ENCODE data around the gene KLF3.

KLF3 gene

DNA sequence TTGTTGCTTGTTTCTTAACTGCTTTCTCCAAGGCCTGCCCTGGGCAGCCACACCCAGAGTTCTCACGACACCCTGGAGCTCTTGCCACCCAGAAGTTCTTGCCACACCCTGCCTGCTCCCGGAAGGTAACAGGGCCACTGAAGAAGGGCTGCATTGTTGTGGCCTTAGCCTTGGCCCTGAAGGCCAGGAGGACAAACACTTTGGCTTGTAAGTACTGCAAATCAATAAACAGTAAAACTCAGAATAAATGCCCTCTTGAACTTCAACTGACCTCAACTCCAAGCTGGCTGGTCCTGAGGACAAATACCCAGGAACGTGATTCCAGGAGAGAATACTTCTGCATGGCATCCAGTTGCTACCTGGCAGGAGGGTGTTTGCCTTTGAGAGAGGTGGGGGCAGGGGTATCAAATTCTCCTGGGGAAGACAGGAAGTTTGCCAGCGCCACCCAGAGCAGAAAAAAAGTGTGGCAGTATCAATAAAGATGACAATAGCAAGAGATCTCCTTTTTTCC lies 64.7 kb downstream of the KLF3 start:
- Histone ChIP-seq H3K27me3 (ENCODE audit: insufficient read depth, low read length) (no peaks in the 10 kb centered on the region), H3K4me1 (ENCODE audit: insufficient read depth, low read length) (peaks cover 3% of the 10 kb centered on the region; the same call in 1 of the 2 replicates), H3K9me3 (ENCODE audit: insufficient read depth, low read depth, low read length) (no peaks in the 10 kb centered on the region), H3K36me3 (ENCODE audit: insufficient read depth, low read length) (no peaks in the 10 kb centered on the region), H3K9ac (ENCODE audit: low read depth, low read length) (no peak overlapping the region), H3K27ac (ENCODE audit: low read depth, low read length) (no peak overlapping the region), H3K4me3 (ENCODE audit: low read length) (no peak overlapping the region)
- 67% methylated on average over 4 of the region's 4 CpGs for WGBS

DNA sequence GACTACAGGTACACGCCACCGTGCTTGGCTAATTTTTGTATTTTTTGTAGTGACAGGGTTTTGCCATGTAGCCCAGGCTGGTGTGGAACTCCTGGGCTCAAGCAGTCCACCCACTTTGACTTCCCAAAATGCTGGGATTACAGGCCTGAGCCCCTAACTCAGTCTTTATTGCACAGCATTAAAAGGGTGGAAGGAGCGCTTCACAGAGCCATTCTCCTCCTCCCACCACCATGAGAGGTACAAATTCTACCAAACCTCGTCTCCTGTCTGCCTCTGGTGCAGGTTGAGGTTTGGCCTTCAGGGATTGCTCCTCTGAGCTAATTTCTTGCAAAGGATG lies 66.5 kb downstream of the KLF3 start:
- no peak overlapping the region for H3K4me3 ChIP-seq (ENCODE audit: low read length)
- no peak overlapping the region for H3K27ac ChIP-seq (ENCODE audit: low read depth, low read length)
- H3K9me3 ChIP-seq (ENCODE audit: insufficient read depth, low read depth, low read length), result no peaks in the 10 kb centered on the region
- no peak overlapping the region for H3K9ac ChIP-seq (ENCODE audit: low read depth, low read length)
- H3K27me3 ChIP-seq (ENCODE audit: insufficient read depth, low read length), result no peaks in the 10 kb centered on the region
- no peaks in the 10 kb centered on the region for H3K36me3 ChIP-seq (ENCODE audit: insufficient read depth, low read length)
- WGBS, result 96% methylated on average over 4 of the region's 4 CpGs
- H3K4me1 ChIP-seq (ENCODE audit: insufficient read depth, low read length), result peaks cover 3% of the 10 kb centered on the region; the same call in 1 of the 2 replicates

DNA sequence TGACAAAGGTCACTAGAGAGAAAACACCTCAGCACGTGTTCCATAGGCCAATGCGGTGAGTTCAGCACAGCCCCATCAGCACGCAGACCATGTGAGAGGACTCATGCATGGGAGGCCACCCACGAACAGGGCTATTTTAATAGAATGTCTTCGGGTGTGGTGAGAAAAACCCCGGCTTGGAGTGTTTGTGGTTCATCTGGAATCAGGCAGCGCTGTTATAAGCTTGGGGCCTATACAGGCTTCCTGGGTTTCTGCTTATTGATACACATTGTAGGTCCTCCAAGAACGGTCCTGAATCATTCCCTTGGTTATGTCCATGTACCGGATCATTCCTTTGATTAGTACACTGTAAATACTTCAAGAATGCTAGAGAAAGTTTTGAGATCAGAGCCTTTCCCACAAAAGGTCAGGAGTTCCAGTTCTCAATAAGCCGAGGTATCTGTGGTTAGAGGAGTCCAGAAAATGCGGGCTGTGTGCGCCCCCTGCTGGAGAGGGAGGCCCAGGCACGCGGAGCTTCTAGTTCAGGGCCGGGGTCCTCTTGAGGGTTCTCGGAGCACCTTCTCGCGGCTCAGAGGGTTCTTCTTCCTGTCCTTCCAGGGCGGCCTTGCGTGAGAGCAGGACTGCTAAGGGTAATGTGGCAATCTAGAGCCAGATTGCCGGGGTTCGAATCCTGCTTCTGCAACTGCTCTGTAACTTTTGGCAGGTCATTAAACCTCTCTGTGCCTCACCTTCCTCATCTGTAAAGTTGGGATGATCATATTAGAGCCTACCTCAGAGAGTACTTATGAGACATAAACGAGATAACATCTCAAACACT lies 67.0 kb downstream of the KLF3 start:
- Histone ChIP-seq H3K4me3 (ENCODE audit: low read length) (no peak overlapping the region), H3K4me1 (ENCODE audit: insufficient read depth, low read length) (peaks cover 3% of the 10 kb centered on the region; the same call in 1 of the 2 replicates), H3K36me3 (ENCODE audit: insufficient read depth, low read length) (no peaks in the 10 kb centered on the region), H3K9me3 (ENCODE audit: insufficient read depth, low read depth, low read length) (no peaks in the 10 kb centered on the region), H3K27me3 (ENCODE audit: insufficient read depth, low read length) (no peaks in the 10 kb centered on the region), H3K27ac (ENCODE audit: low read depth, low read length) (no peak overlapping the region), H3K9ac (ENCODE audit: low read depth, low read length) (no peak overlapping the region)
- WGBS, result 49% methylated on average over 22 of the region's 23 CpGs

DNA sequence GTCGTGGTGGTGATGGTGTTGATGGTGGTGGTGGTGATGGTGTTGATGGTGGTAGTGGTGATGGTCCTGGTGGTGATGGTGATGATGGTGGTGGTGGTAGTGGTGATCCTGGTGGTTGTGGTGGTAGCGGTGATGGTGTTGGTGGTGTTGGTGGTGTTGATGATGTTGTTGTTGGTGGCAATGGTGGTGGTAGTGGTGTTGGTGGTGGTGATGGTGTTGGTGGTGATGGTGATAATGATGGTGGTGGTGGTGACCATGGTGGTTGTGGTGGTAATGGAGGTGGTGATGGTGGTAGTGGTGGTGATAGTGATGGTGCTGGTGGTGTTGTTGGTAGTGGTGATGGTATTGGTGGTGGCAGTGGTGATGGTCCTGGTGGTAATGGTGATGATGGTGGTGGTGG lies 69.7 kb downstream of the KLF3 start:
- Histone ChIP-seq H3K36me3 (ENCODE audit: insufficient read depth, low read length) (no peaks in the 10 kb centered on the region), H3K27ac (ENCODE audit: low read depth, low read length) (no peak overlapping the region), H3K9me3 (ENCODE audit: insufficient read depth, low read depth, low read length) (no peaks in the 10 kb centered on the region), H3K9ac (ENCODE audit: low read depth, low read length) (no peak overlapping the region), H3K4me1 (ENCODE audit: insufficient read depth, low read length) (peaks cover 2% of the 10 kb centered on the region; the same call in 1 of the 2 replicates), H3K4me3 (ENCODE audit: low read length) (no peak overlapping the region), H3K27me3 (ENCODE audit: insufficient read depth, low read length) (no peaks in the 10 kb centered on the region)
- WGBS, result 92% methylated on average over 2 of the region's 2 CpGs

DNA sequence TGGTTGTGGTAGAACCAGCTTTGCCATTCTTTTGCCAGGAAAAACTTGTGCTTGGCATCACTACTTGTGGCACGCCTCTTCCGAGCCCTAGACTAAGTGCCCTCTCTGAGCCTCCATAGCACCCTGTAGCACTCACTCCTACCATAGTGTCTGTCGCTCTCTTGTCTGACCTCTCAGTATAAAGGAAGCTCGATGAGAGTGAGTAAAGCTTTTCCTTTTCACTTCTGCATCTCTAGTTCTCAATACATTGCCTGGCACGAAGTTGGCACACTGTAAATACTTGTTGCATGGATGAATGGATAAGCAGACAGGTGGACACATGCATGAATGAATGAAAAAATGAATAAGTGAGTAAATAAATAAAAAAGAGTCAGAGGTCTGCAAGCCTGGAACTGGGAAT lies 70.4 kb downstream of the KLF3 start:
- Histone ChIP-seq H3K9me3 (ENCODE audit: insufficient read depth, low read depth, low read length) (no peaks in the 10 kb centered on the region), H3K27ac (ENCODE audit: low read depth, low read length) (no peak overlapping the region), H3K4me3 (ENCODE audit: low read length) (no peak overlapping the region), H3K36me3 (ENCODE audit: insufficient read depth, low read length) (no peaks in the 10 kb centered on the region), H3K4me1 (ENCODE audit: insufficient read depth, low read length) (no peaks in the 10 kb centered on the region), H3K9ac (ENCODE audit: low read depth, low read length) (no peak overlapping the region), H3K27me3 (ENCODE audit: insufficient read depth, low read length) (no peaks in the 10 kb centered on the region)
- 96% methylated on average over 5 of the region's 5 CpGs for WGBS

DNA sequence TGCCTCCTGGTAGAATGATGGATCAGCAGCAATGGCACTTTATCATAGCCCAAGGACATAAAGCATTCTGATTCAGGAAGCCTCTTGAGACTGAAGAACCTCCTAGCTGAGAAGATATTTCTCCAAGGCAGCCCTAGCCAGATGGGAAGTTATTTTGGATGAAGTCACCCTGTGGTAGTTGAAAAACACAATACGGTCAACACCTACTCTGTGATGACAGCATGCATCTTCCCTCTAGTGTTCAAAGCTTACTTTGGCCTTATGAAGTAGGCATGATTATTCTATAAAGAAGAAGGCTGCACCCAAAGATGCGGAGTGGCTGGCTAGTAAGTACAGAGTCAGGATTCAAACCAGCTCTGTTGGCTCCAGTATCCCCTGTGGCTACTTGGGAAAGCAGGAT lies 70.9 kb downstream of the KLF3 start:
- H3K4me1 ChIP-seq (ENCODE audit: insufficient read depth, low read length), result no peaks in the 10 kb centered on the region
- no peaks in the 10 kb centered on the region for H3K9me3 ChIP-seq (ENCODE audit: insufficient read depth, low read depth, low read length)
- H3K36me3 ChIP-seq (ENCODE audit: insufficient read depth, low read length), result no peaks in the 10 kb centered on the region
- H3K27ac ChIP-seq (ENCODE audit: low read depth, low read length), result no peak overlapping the region
- no peak overlapping the region for H3K9ac ChIP-seq (ENCODE audit: low read depth, low read length)
- no peak overlapping the region for H3K4me3 ChIP-seq (ENCODE audit: low read length)
- WGBS, result 98% methylated on average over 2 of the region's 2 CpGs
- no peaks in the 10 kb centered on the region for H3K27me3 ChIP-seq (ENCODE audit: insufficient read depth, low read length)

DNA sequence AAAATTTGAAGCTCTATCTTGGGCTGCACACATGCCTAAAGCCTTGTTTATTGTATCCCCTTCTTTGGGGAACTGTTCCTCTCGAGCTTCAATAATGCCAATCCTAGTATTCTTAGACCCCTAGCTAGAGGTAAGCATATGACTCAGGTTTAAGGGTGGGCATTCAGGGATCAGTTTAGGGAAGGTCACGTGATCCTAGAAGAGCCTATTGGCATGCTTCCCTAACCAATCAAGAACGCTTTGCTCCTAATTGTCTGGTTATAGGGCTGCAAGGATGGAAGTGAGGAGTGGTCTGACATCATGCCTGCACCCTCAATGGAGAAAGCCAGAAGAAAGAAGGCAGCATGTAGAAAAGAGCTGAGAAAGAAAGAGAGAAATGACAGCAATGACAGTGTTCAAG lies 71.9 kb downstream of the KLF3 start:
- no peak overlapping the region for H3K4me3 ChIP-seq (ENCODE audit: low read length)
- no peak overlapping the region for H3K27ac ChIP-seq (ENCODE audit: low read depth, low read length)
- H3K27me3 ChIP-seq (ENCODE audit: insufficient read depth, low read length), result no peaks in the 10 kb centered on the region
- H3K4me1 ChIP-seq (ENCODE audit: insufficient read depth, low read length), result no peaks in the 10 kb centered on the region
- no peak overlapping the region for H3K9ac ChIP-seq (ENCODE audit: low read depth, low read length)
- no peaks in the 10 kb centered on the region for H3K9me3 ChIP-seq (ENCODE audit: insufficient read depth, low read depth, low read length)
- 85% methylated on average over 3 of the region's 3 CpGs for WGBS
- no peaks in the 10 kb centered on the region for H3K36me3 ChIP-seq (ENCODE audit: insufficient read depth, low read length)

DNA sequence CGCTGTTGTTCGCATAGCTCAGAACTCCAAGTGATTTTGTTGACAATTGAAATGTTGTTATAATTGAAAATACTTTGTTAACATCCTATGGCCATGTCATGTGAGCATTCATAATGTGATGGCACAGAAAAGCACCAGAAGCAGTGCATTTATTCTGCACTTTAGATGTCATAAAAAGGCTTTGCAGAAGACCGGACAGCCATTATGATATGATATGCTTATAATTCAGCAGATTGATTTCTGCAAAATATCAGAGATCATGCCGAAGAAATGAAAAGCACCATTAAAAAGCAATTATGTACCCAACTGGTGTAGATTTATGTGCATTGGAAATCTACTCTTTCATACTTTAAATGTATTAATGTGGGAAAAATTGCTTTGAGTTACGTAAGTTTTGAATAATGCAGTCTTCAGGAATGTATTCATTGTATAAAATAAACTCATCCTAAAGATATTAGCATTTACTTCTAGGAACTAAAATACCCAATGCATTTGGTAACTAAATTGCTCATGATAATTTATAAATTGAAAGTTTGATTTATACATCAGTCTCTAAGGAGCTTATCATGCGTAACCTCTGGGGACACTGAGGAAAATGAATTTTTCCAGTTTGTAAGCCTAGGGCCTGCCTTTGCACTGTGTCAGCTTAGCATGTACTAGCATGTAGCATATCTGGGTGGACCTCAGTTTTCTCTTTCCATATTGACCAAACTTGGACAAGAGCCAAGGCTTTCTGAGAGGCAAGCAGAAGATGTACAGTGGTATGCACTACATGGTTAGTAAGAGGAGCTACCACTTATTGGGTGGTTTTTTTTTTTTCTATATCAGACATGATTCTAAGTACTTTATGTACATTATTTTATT lies 75.2 kb downstream of the KLF3 start:
- H3K27ac ChIP-seq (ENCODE audit: low read depth, low read length), result no peak overlapping the region
- no peak overlapping the region for H3K9ac ChIP-seq (ENCODE audit: low read depth, low read length)
- H3K4me3 ChIP-seq (ENCODE audit: low read length), result no peak overlapping the region
- no peaks in the 10 kb centered on the region for H3K36me3 ChIP-seq (ENCODE audit: insufficient read depth, low read length)
- H3K27me3 ChIP-seq (ENCODE audit: insufficient read depth, low read length), result no peaks in the 10 kb centered on the region
- no peaks in the 10 kb centered on the region for H3K4me1 ChIP-seq (ENCODE audit: insufficient read depth, low read length)
- no peaks in the 10 kb centered on the region for H3K9me3 ChIP-seq (ENCODE audit: insufficient read depth, low read depth, low read length)
- 96% methylated on average over 4 of the region's 6 CpGs for WGBS

DNA sequence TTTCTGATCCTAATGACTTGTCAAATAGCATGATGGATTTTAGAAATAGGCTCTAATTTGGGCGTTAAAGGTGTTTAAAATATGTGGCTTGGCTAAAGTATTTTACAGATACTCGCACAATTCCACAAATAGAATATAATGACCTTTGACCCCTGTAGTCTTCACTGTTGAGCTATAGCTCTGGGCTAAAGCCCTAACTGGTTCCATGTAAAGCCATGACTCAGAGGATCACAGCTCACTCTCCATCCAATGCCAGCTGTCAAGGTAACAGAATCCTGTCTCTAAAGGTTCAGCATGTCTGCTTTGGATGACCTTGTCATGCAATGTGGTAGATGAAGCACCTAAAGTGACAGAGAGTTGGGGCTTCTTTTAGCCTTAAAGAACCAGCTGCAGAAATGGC lies 76.3 kb downstream of the KLF3 start:
- WGBS, result 94% methylated on average over 2 of the region's 2 CpGs
- Histone ChIP-seq H3K27ac (ENCODE audit: low read depth, low read length) (no peak overlapping the region), H3K4me1 (ENCODE audit: insufficient read depth, low read length) (no peaks in the 10 kb centered on the region), H3K9ac (ENCODE audit: low read depth, low read length) (no peak overlapping the region), H3K9me3 (ENCODE audit: insufficient read depth, low read depth, low read length) (no peaks in the 10 kb centered on the region), H3K27me3 (ENCODE audit: insufficient read depth, low read length) (no peaks in the 10 kb centered on the region), H3K36me3 (ENCODE audit: insufficient read depth, low read length) (no peaks in the 10 kb centered on the region), H3K4me3 (ENCODE audit: low read length) (no peak overlapping the region)

DNA sequence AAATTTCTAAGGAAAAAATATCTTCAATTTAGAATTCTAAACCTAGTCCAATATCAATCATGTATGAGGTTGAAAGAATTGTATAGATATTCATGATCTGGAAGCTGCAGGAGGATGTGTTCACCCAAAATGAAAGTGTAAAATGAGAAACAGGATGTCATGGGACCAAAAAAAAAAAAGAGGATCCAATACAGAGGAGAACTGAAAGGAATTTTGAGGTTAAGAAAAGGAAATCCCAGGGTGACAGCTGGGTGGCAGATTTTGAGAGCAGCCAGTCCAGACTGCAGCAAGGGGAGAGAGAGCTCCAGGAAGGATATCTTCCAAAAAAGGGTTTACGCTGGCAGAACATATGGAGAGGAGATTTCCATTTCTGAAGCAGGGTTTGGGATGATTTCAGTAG lies 79.9 kb downstream of the KLF3 start:
- H3K4me3 ChIP-seq (ENCODE audit: low read length), result no peak overlapping the region
- H3K27me3 ChIP-seq (ENCODE audit: insufficient read depth, low read length), result no peaks in the 10 kb centered on the region
- no peak overlapping the region for H3K27ac ChIP-seq (ENCODE audit: low read depth, low read length)
- H3K36me3 ChIP-seq (ENCODE audit: insufficient read depth, low read length), result no peaks in the 10 kb centered on the region
- H3K9ac ChIP-seq (ENCODE audit: low read depth, low read length), result no peak overlapping the region
- no peaks in the 10 kb centered on the region for H3K4me1 ChIP-seq (ENCODE audit: insufficient read depth, low read length)
- WGBS, result 97% methylated on average over 1 of the region's 1 CpG
- peaks cover 10% of the 10 kb centered on the region; the same call in 1 of the 2 replicates for H3K9me3 ChIP-seq (ENCODE audit: insufficient read depth, low read depth, low read length)

DNA sequence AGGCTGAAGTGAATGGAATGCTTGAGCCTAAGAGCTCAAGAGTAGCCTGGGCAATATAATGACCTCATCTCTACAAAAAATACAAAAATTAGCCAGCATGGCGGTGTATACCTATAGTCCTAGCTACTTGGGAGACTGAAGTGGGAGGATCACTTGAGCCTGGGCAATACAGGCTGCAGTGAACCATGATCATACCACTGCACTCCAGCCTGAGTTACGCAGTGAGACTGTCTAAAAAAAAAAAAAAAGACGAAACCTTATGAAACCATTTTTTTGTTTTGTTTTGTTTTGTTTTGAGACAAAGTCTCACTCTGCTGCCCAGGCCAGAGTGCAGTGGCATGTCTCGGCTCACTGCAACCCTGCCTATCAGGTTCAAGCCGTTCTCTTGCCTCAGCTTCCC lies 81.9 kb downstream of the KLF3 start:
- peaks cover 10% of the 10 kb centered on the region; the same call in 1 of the 2 replicates for H3K9me3 ChIP-seq (ENCODE audit: insufficient read depth, low read depth, low read length)
- WGBS, result 97% methylated on average over 5 of the region's 5 CpGs
- no peak overlapping the region for H3K27ac ChIP-seq (ENCODE audit: low read depth, low read length)

More for the DNA sequence above, 81.9 kb downstream of the KLF3 start:
- Histone ChIP-seq H3K36me3 (ENCODE audit: insufficient read depth, low read length) (no peaks in the 10 kb centered on the region), H3K4me3 (ENCODE audit: low read length) (no peak overlapping the region), H3K27me3 (ENCODE audit: insufficient read depth, low read length) (no peaks in the 10 kb centered on the region), H3K9ac (ENCODE audit: low read depth, low read length) (no peak overlapping the region), H3K4me1 (ENCODE audit: insufficient read depth, low read length) (no peaks in the 10 kb centered on the region)
